HG03175 (cell line): ENCODE data around the gene ZNF530.
A peak's percentile ranks its signal among the peaks of the same experiment; 100 is the strongest.

Source experiments
- ATAC-seq: cut with Tn5 transposase; IDR thresholded peaks from one replicate; pipeline ENCODE4 v1.9.1; 2021; ENCODE audit warnings: mild to moderate bottlenecking, moderate library complexity; ENCODE audit not compliant: unreplicated experiment

ZNF530 gene

DNA sequence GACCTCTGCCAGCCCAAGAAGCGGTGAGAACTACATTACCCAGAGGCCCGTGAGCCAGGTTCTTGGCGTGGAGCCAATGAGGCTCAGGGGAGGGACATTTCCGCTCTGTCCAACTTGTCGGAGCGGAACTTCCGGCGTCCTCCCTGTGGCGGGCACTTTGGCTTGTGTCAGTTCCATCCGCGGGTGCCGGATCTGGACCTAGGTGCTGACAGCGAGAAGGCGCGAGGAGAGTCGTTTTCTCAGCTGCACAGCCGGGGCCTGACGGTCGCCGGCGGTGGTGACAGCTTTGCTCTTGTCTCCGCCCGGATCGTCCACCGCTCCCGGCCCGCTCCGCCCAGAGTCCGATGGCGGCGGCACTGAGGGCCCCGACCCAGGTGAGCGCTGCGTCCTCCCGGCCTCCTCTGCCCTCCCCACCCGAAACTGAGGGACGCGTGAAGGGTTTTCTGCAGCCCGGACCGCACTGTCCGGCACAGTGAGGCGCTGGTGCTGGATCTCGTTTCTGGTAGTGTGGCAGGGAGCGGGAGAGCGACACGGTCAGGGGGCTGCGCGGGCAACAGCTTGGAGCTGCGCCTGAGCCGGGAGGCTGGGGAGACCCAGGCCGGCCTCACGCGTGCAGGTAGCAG lies at the start of gene ZNF530:
Gene ZNF530 (plus strand): TSS at position 125 of the 623 bp plus-strand sequence. CDS start 4,461 bp downstream, outside the sequence.
- ATAC-seq = peak; percentile 95

DNA sequence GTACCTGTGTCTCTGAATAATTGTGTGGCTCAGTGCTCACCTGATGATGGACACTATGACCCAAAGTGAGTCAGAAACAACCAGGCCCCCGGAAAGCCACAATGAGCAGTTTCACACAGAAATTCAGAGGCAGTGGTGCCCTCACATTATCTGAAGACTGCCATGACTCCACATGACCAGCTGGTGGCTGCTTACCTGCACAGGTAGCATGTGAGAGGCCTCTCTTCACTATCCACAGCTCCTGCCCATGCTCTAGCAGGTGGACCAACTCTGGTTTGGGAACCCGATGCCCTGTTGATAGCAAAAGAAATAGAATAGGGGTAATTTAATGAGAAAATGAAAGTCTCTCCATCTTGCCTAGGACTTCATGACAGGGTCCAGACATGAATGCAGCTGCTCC lies 47.3 kb upstream of the ZNF530 start:
- no peak for ATAC-seq

DNA sequence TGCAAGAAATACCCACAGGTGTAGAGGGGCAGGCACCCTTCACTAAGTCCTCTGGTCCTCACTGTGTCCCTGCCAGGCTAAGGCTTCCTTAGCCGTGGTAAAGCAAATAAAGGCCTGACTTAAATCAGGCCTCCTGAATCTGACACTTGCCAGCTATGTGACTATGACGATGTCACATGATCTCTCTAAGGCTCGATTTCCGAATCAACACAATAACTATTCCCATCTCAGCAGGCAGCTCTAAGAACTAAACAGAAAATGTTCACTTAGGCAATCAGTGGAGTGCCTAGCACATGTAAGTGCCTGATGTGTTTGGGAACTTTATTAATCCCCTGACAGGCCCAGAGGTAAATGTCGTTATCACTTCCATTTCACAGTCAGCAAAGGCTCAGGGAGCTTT lies 42.0 kb upstream of the ZNF530 start:
- ATAC-seq = no peak

DNA sequence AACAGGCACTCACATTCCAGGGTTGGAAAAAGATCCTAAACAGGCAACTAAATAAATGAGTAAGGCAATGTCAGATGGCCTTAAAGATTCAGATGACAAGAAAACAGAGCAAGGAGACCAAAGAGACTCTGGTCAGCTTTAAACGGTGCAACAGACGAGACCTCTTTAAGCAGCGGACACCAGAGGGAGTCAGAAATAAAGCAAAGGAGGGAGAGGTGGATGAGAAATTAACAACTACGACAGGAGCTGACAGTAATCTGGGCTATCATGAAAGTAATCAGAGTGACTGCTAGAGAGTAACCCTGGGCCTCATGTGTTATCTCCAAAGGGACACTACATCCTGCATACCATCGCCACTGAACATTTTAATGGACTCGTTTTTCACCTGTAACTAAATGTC lies 41.2 kb upstream of the ZNF530 start:
- no peak for ATAC-seq

DNA sequence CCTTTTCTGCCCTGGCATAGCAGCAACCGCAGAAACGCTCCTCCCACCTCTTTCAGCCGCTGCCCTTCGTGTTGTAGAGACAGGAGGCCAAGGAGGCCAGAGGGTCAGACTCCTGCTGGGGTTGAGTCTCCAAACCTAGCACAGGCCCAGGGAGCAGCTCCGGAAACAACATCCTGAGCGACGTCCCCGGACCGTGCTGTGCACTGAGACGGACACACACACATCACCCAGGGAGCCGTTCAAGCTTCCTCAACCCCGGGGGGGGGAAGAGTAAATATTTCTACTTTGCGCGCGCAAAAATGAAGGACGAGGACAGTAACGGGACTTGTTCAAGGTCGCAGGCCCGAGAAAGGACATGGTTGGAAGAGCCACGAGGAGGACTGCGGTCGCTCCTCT lies 40.7 kb upstream of the ZNF530 start:
- peak; percentile 11 for ATAC-seq

DNA sequence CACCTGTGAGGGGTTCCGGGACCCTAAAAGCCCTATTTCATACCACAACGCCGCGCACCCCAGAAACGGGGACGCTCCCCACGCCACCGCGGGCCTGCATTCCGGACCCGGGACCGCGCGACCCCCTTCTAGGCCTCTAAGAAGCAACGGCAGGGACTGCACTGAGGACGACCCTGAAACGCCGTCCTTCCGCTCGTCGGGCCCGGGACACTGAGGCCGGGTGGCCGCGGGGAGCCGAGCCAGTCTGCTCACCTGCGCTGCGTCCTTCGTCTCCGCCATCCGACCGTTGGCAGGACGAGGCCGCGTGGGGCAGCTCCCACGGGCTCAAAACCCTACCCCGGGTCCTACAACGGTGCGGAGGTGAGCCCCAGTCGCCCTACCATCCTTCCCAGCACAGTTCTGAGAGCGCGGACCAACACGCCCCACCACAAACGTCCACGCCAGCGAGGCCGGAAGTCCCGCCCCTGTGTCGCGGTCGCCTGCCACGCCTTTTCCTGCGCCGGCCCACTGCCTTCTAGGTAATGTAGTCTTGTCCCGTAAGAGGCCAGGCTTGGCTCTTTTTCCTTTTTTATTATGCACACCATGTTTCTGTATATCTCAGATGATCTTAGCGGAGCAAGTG lies 40.2 kb upstream of the ZNF530 start, which contains the start of gene ZNF550:
Gene ZNF550 (minus strand): TSS at position 460 of the 622 bp plus-strand sequence. CDS start 181 bp downstream, at position 279.
- peak; percentile 99 for ATAC-seq

DNA sequence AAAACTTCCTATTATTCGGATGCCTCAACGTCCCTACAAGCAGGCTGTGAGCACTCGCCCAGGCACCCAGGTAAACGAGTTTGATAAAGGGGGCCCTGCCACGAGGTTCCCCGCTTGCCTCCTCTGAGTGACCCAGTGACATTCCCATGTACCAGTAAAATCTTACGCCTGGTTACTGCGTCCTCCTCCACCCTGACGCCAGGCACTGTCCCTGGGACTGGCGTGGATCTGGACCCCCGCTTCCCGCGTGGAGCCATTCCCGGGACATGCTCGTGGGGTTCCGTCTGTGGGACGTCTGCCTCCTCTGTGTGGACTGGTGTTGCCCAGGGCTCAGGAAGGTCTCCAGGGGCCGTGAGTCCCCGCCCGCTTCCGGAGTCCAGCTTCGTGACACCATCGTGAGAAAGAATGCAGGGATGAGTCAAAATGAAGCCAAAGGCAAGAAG lies 39.6 kb upstream of the ZNF530 start:
- peak; percentile 21 for ATAC-seq

DNA sequence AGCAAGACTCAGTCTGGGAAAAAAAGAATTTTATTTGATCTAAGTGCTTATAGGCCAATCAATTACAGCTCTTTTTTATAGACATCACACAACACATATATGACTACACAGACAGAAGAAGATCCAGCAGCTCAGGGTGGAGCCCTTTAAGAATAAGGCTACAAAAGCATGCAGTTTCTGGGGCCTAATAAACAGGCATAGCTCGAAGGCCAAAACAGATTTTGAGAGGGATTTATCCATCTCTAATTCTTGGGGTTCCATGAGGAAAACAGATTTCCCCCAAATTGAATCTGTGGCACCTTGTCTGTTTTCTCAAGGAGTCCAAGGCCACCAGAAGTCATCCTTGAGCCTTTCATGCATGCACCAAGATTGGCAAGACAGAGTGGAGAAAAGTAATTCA lies 36.1 kb upstream of the ZNF530 start:
- ATAC-seq = no peak

DNA sequence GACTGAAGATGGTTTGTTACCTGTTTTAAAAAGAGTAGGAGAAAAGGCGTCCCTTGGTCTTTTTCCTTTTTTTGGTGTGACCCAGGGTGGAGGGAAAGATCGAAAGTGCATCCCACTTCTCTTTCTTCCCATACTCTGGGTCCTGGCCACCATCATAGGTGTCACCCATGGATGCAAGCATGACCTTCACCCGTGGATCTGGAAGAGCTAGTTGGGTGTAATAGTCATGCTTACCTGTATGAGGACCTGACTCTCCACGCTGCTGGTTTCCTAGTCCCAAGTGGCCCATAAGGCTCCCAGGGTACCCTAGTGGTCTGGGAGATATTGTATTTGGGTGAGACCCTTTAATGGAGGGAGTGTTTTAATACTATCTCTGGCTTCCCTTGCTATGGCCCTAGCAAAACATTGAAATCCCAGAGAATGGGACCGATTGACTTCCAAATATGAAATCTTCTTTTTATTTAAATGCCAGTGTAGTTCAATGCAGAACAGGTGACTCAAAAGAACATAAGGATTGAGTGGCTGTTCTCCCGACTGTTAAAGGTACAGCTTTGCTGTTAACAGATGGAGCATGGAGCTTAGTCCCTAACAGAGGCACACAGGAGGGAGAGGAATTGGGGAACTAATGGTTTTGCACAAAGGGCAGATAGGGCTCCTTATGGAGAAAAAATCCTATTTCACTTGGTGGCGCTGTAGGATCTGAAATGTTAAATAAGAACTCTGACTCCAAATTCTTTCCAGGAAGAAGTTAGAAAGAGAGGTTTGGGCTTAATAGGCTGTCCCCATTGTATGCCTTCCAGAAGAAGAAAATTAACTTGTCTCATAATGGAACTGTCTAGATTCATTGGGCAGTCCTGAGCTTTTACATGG lies 33.1 kb upstream of the ZNF530 start:
- ATAC-seq = no peak

DNA sequence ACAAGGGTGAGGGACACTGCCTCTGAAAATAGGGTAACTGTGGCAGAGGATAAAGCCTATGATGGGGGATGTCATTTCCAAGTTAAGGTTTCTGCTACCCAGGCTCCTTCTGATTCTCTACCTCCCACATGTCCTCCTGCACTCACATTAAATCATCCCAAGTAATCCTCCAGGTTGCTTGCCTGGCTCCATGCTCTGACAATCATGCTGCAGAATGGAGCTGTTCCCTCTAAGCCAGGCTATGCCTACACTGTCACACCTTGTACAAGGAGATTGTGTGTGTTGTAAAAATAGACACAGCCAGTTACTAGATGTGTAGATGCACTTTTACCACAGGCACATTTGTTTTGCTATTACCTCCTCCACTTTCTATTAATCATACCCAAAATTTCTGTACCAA lies 29.0 kb upstream of the ZNF530 start:
- ATAC-seq = no peak

DNA sequence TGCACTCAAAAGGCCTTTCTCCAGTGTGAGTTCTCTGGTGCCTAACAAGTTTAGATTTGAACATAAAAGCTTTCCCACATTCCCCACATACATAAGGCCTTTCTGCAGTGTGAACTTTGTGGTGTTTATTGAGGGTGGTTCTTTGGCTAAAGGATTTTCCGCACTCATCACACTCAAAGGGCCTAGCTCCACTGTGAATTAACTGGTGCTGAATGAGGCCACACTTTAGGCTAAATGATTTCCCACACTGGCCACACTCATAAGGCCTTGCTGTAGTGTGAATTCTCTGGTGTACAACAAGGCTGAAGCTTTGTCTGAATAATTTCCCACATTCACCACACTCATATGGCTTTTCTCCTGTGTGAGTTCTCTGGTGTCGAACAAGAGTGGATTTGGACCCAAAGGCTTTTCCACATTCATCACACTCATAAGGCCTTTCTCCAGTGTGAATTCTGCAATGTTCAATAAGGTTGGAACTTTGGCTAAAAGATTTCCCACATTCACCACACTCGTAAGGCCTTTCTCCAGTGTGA lies 27.2 kb upstream of the ZNF530 start:
- no peak for ATAC-seq

DNA sequence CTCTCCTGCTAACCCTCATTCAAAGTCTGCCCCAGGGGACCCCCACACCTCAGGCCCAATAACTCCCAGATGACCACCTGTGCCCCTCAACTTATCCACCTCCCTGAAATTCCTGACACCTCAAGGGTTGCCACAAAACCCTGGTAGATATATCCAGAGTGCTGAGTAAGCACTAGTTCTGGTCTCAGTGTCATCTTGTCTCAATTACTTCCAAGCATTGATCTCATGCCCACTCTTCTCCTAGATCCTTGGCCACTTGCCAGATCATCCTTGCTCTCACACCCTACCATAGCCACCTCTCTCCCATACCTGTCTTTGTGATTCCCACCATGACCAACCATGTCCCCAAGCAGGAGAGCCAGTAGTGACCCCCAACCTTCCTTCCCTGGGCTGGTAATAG lies 23.0 kb upstream of the ZNF530 start:
- ATAC-seq = no peak

DNA sequence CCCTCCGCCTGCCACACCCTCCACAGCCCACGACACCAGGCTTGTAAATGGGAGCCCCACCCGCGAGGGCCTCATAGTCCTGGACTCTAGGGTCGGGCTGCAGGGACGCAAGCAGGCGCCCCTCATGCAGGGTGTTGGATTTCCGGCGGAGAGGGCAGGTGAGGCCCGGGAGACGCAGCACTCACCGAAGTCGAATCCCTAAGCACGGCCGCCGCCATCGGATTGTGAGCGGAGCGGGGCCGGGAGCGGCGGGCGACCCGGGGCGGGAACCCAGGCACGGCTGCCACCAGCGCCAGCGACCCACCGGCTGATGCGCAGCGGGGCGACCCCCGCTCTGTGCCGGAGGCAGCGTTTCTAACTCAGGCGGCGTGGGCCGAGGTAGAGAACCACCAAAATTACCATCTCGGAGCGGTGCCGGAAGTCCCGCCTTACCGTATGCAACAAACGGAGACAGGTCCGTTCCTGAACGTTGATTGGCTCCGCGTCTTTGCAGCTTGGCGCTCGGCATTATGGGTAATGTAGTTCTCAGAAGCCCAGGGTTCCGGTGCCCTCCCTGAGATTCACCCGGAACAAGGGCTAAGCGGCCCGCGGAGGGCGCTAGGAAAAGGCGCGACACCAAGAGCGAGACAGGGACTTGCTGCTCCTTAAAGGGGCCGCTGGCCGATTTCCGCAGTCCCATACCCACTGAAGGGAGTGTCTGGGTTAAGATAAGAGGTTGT lies 21.0 kb upstream of the ZNF530 start, which contains the start of gene ZNF416:
Gene ZNF416 (minus strand): TSS at position 425 of the 719 bp plus-strand sequence. CDS start 207 bp downstream, at position 218.
- ATAC-seq = peak; percentile 94

DNA sequence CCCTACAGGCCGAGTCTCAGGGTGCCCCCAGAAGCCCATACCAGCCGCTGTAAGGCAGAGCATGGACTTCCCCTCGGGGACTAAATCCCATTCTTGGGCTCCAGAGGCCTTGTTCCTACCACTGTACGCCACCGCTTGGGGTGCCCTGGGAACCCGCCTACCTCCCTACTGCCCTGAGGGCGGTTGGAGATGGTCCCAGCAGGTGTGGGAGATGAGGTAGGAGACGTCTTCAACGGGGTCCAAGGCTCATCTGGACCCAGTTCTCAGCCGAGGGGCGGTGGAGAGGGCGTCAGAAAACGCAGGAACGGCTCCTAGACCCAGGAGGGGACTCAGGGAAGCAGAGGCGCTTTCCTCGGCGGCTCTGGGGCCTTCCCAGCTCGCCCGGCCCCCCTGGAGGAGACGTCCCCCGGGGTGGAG lies 16.6 kb upstream of the ZNF530 start:
- no peak for ATAC-seq

DNA sequence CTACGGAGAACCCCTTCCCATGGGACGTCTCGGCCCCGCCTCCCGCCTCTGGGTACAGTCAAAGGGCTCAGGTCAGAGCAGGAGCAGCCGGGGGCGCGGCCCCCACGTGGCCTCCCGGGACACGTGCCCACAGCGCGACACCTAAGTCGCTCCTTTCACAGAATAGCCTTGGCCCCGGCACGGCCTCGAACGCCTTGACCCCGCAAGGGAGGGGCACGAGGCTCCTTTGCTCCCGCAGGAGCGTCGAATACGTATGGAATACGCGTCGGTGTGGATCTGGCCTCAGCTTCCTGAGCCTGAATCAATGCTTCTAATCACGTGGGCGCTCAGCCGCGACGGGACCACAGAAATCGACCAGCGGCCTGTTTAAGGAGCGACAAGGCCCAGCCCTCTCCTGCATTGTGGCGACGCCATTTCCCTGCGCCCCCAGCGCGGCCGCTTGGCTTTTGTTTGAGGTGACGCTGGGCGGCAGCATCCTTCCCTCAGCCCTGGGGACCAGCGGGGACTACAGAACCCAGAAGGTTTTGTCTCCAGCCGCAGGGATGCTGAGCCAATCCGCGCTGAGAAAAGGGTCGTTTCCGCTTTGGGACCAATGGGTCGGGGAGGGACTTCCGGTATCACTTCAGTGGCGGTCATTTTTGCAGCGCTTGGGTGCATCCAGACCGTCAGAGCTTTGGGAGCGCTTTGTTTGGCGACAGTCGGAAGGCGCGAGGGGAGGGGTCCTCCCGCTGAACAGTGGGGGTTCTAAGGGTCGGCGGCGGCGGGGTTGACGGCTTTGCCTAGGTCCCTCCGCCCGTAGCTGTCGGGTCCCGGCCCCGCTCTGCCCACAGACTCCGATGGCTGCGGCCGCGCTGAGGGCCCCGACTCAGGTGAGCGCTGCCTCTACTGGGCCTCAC lies 15.9 kb upstream of the ZNF530 start, which contains the start of gene ZIK1:
Gene ZIK1 (plus strand): TSS at position 625 of the 896 bp plus-strand sequence. CDS start 212 bp downstream, at position 837.
- peak; percentile 85 for ATAC-seq

DNA sequence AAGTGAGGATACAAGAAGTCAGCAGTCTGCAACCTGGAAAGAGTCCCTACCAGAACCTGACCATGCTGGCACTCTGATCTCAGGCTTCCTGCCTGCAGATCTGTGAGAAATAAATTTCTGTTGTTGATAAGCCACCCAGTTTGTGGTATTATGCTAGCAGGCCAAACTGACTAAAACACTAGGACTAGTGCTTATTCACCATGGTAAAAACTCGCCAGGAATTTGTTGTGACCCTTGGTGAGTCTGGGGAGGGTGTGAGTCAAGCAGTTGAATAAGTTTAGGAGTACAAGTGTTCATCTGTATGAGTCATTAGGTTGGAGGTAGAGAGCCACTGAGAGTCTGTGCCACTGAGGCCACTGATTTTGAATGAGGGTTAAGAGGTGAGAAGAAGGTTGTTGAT lies 12.2 kb upstream of the ZNF530 start:
- ATAC-seq = no peak

DNA sequence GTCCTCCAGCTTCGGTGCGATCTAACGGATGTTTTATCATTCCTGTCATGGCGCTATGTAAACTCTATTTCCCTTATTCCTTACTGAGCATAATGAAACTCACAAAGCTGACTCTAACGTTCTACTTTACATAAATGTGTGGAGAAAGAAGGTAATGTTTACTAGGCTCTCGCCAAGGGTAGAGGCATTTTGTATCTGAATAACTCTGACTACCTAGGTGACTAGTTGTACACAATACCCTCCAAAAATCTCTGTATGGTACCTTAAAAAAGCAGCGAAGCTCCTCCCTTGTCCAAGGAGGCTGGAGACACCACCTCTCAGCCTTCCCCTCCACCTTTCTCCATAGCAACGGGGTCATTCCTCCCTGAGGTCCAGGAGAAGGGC lies 316 bp upstream of the ZNF530 start:
- no peak for ATAC-seq

DNA sequence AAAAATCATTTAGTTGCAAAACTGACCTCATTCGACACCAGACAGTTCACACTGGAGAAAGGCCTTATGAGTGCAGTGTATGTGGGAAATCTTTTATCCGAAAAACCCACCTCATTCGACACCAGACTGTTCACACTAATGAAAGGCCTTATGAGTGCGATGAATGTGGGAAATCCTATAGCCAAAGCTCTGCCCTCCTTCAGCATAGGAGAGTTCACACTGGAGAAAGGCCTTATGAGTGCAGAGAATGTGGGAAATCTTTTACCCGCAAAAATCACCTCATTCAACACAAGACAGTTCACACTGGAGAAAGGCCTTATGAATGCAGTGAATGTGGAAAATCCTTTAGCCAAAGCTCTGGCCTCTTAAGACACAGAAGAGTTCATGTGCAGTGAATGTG lies 7.2 kb downstream of the ZNF530 start:
- ATAC-seq = no peak

DNA sequence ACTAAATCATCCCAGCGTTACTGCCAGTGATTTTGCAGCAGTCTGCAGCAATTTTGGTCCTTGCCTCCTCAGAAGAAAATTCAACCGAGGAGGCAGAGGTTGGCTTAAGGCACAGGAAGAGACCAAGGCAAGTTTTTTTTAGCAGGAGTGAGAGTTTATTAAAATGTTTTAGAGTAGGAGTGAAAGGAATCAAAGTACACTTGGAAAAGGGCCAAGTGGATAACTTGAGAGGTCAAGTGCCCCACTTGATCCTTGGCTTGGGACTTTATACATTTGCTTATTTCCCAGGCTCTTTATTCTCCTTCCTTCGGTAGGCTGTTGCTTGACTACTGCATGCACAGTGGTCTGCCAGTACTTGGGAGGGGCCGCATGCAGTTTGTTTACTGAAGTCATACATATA lies 11.4 kb downstream of the ZNF530 start:
- ATAC-seq = no peak
